H1 (cell line): Measurements from ENCODE around the gene MRPL1. TPM values are rescaled to one million over a fixed set of nuclear protein-coding genes. Genes with fewer than 3 reads are reported as not detected.

Experiments
- CTCF ChIA-PET: fragments of 300-600 bp; sonication (Branson Sonifier 250); formaldehyde crosslinking; loops from one replicate; lab custom pipeline; 2021; ENCODE audit not compliant: partially characterized antibody; lab: Charles Lee
- POLR2A ChIA-PET: fragments of 300-600 bp; sonication (Branson Sonifier 250); formaldehyde crosslinking; loops from one replicate; lab custom pipeline; 2021; ENCODE audit warnings: inconsistent platforms; ENCODE audit not compliant: partially characterized antibody; lab: Charles Lee
- DNase-seq, 2 experiments: peaks; one replicate each; pipeline versions ENCODE4 v3.0.0 to v3.0.0-alpha.2; 2010 to 2022; ENCODE audit warnings: low spot score in 2 of 2, low read depth in 1 of 2, mixed read lengths in 1 of 2
- FAIRE-seq: peaks from 2 replicates; lab custom pipeline; 2011; peaks lifted over from hg19 to GRCh38; lab: Jason Lieb, UNC
- H2AFZ ChIP-seq: 2 replicates; pipeline ENCODE4 v1.8.1; 2012; ENCODE audit warnings: low read length, inconsistent platforms
- H2AK5ac ChIP-seq: 2 replicates; pipeline ENCODE4 v1.6.1; 2013; ENCODE audit warnings: low read depth, low read length
- H2BK120ac ChIP-seq: replicated peaks from 2 replicates; pipeline ENCODE3; 2013; ENCODE audit warnings: low read depth, low read length, inconsistent platforms
- H2BK12ac ChIP-seq: 2 replicates; pipeline ENCODE4 v1.6.1; 2013; ENCODE audit warnings: low read depth, low read length
- H2BK15ac ChIP-seq: 2 replicates; pipeline ENCODE4 v1.6.1; 2013; ENCODE audit warnings: low read length
- H2BK20ac ChIP-seq: 2 replicates; pipeline ENCODE4 v1.6.1; 2013; ENCODE audit warnings: low read length
- H2BK5ac ChIP-seq: 2 replicates; pipeline ENCODE4 v1.6.1; 2013; ENCODE audit warnings: low read depth, low read length
- H3K14ac ChIP-seq: 2 replicates; pipeline ENCODE4 v1.6.1; 2013; ENCODE audit warnings: inconsistent platforms; ENCODE audit not compliant: insufficient read length
- H3K18ac ChIP-seq: 2 replicates; pipeline ENCODE4 v1.6.1; 2013; ENCODE audit warnings: low read length; ENCODE audit errors: extremely low read depth
- H3K23ac ChIP-seq: 2 replicates; pipeline ENCODE4 v1.6.1; 2013; ENCODE audit warnings: inconsistent platforms; ENCODE audit not compliant: insufficient read length
- H3K23me2 ChIP-seq: 2 replicates; pipeline ENCODE4 v1.6.1; 2013; ENCODE audit warnings: low read depth, low read length
- H3K27ac ChIP-seq: 2 replicates; pipeline ENCODE4 v1.6.1; 2011; ENCODE audit warnings: low read depth, low read length, inconsistent platforms
- H3K27me3 ChIP-seq, 4 experiments: replicated peaks in 1 of 4; 1 replicate in 1 of 4; 2 replicates in 3 of 4; pipeline versions ENCODE4 v1.6.1 to v1.8.1; 2011 to 2013; ENCODE audit warnings: low read length in 3 of 4, mild to moderate bottlenecking in 3 of 4, inconsistent platforms in 2 of 4, mixed read lengths in 2 of 4, moderate library complexity in 1 of 4; ENCODE audit not compliant: control insufficient read depth in 3 of 4, insufficient read depth in 3 of 4; ENCODE audit errors: extremely low read depth in 1 of 4
- H3K36me3 ChIP-seq, 4 experiments: 2 replicates each; pipeline versions ENCODE4 v1.6.1 to v1.8.1; 2011 to 2013; ENCODE audit warnings: mild to moderate bottlenecking in 4 of 4, low read length in 3 of 4, moderate library complexity in 2 of 4, control low read depth in 1 of 4, inconsistent platforms in 1 of 4; ENCODE audit not compliant: insufficient read depth in 4 of 4, control insufficient read depth in 2 of 4
- H3K4ac ChIP-seq: replicated peaks from 2 replicates; pipeline ENCODE3; 2013; ENCODE audit warnings: low read length, low read depth, mixed read lengths, inconsistent platforms; ENCODE audit not compliant: insufficient read length
- H3K4me1 ChIP-seq, 4 experiments: replicated peaks in 1 of 4; 1 replicate in 1 of 4; 2 replicates in 3 of 4; pipeline versions ENCODE4 v1.6.1 to v1.8.1; 2011 to 2013; ENCODE audit warnings: low read length in 3 of 4, inconsistent platforms in 2 of 4, mixed read lengths in 1 of 4; ENCODE audit not compliant: insufficient read depth in 4 of 4, control insufficient read depth in 3 of 4
- H3K4me2 ChIP-seq, 2 experiments: 2 replicates each; pipeline versions ENCODE4 v1.6.1 to v1.8.1; 2011 to 2013; ENCODE audit warnings: low read depth in 2 of 2, low read length in 2 of 2, control low read depth in 1 of 2, inconsistent platforms in 1 of 2, mild to moderate bottlenecking in 1 of 2; ENCODE audit not compliant: insufficient read depth in 1 of 2
- H3K4me3 ChIP-seq, 4 experiments: fragments of 200-600, 300-600 bp in 1 of 4; sonication (generic), shearing (Covaris generic), sonication (Bioruptor Twin) in 1 of 4; 2 replicates each; pipeline versions ENCODE4 v1.5.1 to v1.8.1; 2011 to 2016; ENCODE audit warnings: low read length in 4 of 4, low read depth in 3 of 4, control low read depth in 2 of 4, inconsistent platforms in 2 of 4, mild to moderate bottlenecking in 2 of 4, mixed read lengths in 1 of 4, moderate library complexity in 1 of 4; ENCODE audit not compliant: insufficient read depth in 2 of 4; ENCODE audit errors: extremely low read depth in 1 of 4
- H3K56ac ChIP-seq: replicated peaks from 2 replicates; pipeline ENCODE3; 2013; ENCODE audit warnings: low read depth, mild to moderate bottlenecking, mixed read lengths, low read length, inconsistent platforms; ENCODE audit not compliant: insufficient read length
- H3K79me1 ChIP-seq: 2 replicates; pipeline ENCODE4 v1.6.1; 2013; ENCODE audit warnings: low read depth, low read length, control low read depth
- H3K79me2 ChIP-seq, 2 experiments: 2 replicates each; pipeline versions ENCODE4 v1.6.1 to v1.8.1; 2012 to 2013; ENCODE audit warnings: low read length in 2 of 2, mild to moderate bottlenecking in 2 of 2, inconsistent platforms in 1 of 2; ENCODE audit not compliant: insufficient read depth in 2 of 2, control insufficient read depth in 1 of 2
- H3K9ac ChIP-seq, 4 experiments: replicated peaks in 1 of 4; 1 replicate in 1 of 4; 2 replicates in 3 of 4; pipeline versions ENCODE4 v1.6.1 to v1.8.1; 2011 to 2013; ENCODE audit warnings: low read depth in 3 of 4, low read length in 3 of 4, control low read depth in 2 of 4, mild to moderate bottlenecking in 2 of 4, moderate library complexity in 2 of 4, inconsistent platforms in 1 of 4; ENCODE audit errors: extremely low read depth in 1 of 4
- H3K9me3 ChIP-seq, 2 experiments: 2 replicates each; pipeline versions ENCODE4 v1.6.1 to v1.8.1; 2012 to 2013; ENCODE audit warnings: mild to moderate bottlenecking in 2 of 2, moderate library complexity in 2 of 2, control low read depth in 1 of 2, inconsistent platforms in 1 of 2, low read depth in 1 of 2, low read length in 1 of 2, mixed read lengths in 1 of 2; ENCODE audit not compliant: insufficient read depth in 2 of 2
- H4K20me1 ChIP-seq, 2 experiments: replicated peaks in 1 of 2; 2 replicates each; pipeline versions ENCODE3 to v1.8.1; 2011 to 2013; ENCODE audit warnings: inconsistent platforms in 2 of 2, low read length in 2 of 2, mild to moderate bottlenecking in 1 of 2; ENCODE audit not compliant: insufficient read depth in 2 of 2, control insufficient read depth in 1 of 2
- H4K5ac ChIP-seq: 2 replicates; pipeline ENCODE4 v1.6.1; 2013; ENCODE audit warnings: low read length, low read depth, mixed read lengths, inconsistent platforms; ENCODE audit not compliant: insufficient read length
- H4K8ac ChIP-seq: 2 replicates; pipeline ENCODE4 v1.8.0; 2013; ENCODE audit warnings: mild to moderate bottlenecking, moderate library complexity, low read length, inconsistent platforms; ENCODE audit not compliant: insufficient read depth; ENCODE audit errors: extremely low read depth
- H4K91ac ChIP-seq: replicated peaks from 2 replicates; pipeline ENCODE3; 2013; ENCODE audit warnings: low read length, mixed read lengths, inconsistent platforms; ENCODE audit not compliant: insufficient read length
- ASH2L ChIP-seq: fragments of 200-600, 300-600 bp; sonication (generic); IDR thresholded peaks from one replicate; pipeline ENCODE4 v1.7.1; 2017; ENCODE audit warnings: low read length
- ATF3 ChIP-seq: IDR thresholded peaks from 2 replicates; pipeline ENCODE4 v1.6.1; 2011; ENCODE audit warnings: low read depth, mild to moderate bottlenecking, low read length; ENCODE audit not compliant: insufficient read depth
- BRCA1 ChIP-seq: IDR thresholded peaks from 2 replicates; pipeline ENCODE4 v1.6.1; 2012; ENCODE audit warnings: low read depth, low read length, improper control_type of control experiment
- CTBP2 ChIP-seq: IDR thresholded peaks from 2 replicates; pipeline ENCODE4 v1.7.0; 2011; ENCODE audit warnings: borderline replicate concordance, mild to moderate bottlenecking, moderate library complexity, mixed read lengths, low read length; ENCODE audit not compliant: insufficient read depth, insufficient read length
- EP300 ChIP-seq, 2 experiments: IDR thresholded peaks; 1 replicate in 1 of 2; 2 replicates in 1 of 2; pipeline ENCODE4 v1.6.1; 2011 to 2012; ENCODE audit warnings: low read depth in 2 of 2, low read length in 2 of 2, mild to moderate bottlenecking in 2 of 2, borderline replicate concordance in 1 of 2, inconsistent platforms in 1 of 2, moderate library complexity in 1 of 2
- FOSL1 ChIP-seq: IDR thresholded peaks from 2 replicates; pipeline ENCODE4 v1.6.1; 2011; ENCODE audit warnings: mild to moderate bottlenecking, low read depth, low read length, moderate library complexity; ENCODE audit not compliant: insufficient read depth
- GTF2F1 ChIP-seq: IDR thresholded peaks from 2 replicates; pipeline ENCODE4 v1.6.1; 2012; ENCODE audit warnings: low read depth, low read length, improper control_type of control experiment, borderline replicate concordance
- HDAC6 ChIP-seq: IDR thresholded peaks from one replicate; pipeline ENCODE4 v1.7.1; 2012; ENCODE audit warnings: low read depth, mild to moderate bottlenecking, inconsistent platforms, low read length, moderate library complexity
- KDM1A ChIP-seq: fragments of 200-600, 300-600 bp; sonication (generic); IDR thresholded peaks from 2 replicates; pipeline ENCODE4 v1.7.1; 2016; ENCODE audit warnings: mild to moderate bottlenecking, low read length, borderline replicate concordance
- KDM5A ChIP-seq: fragments of 200-600 bp; IDR thresholded peaks from 2 replicates; pipeline ENCODE4 v1.7.1; 2012; ENCODE audit warnings: mild to moderate bottlenecking, low read length, inconsistent platforms, mixed read lengths
- NANOG ChIP-seq: IDR thresholded peaks from 2 replicates; pipeline ENCODE4 v1.6.1; 2011; ENCODE audit warnings: low read length, low read depth, mild to moderate bottlenecking, inconsistent platforms; ENCODE audit not compliant: insufficient read depth, poor library complexity, severe bottlenecking
- POLR2A ChIP-seq, 2 experiments: IDR thresholded peaks; 1 replicate in 1 of 2; 2 replicates in 1 of 2; pipeline ENCODE4 v1.6.1; 2011; ENCODE audit warnings: low read depth in 2 of 2, low read length in 2 of 2, mild to moderate bottlenecking in 2 of 2; ENCODE audit errors: control extremely low read depth in 1 of 2
- TAF1 ChIP-seq: IDR thresholded peaks from 2 replicates; pipeline ENCODE4 v1.6.1; 2011; ENCODE audit warnings: mild to moderate bottlenecking, low read depth, low read length
- TCF12 ChIP-seq: IDR thresholded peaks from 2 replicates; pipeline ENCODE4 v1.6.1; 2011; ENCODE audit warnings: low read depth, mild to moderate bottlenecking, low read length
- polyA plus RNA-seq, 7 experiments: library from polyadenylated mRNA; depleted of rRNA in 3 of 7; stranded (reverse) in 5 of 7; unstranded in 2 of 7; fragments of >200 nt in 5 of 7; fragments of 200-250 nt in 2 of 7; gene quantifications; 1 replicate in 5 of 7; 2 replicates in 1 of 7; 4 replicates in 1 of 7; pipeline versions ENCODE4 v1.2.1 to v1.2.3, GENCODE V29; 2011 to 2013; ENCODE audit warnings: missing spikeins in 2 of 7, mixed read lengths in 2 of 7
- total RNA-seq: library from RNA; stranded (reverse); fragmentation: NEBNext Ultra II Directional; extraction: Animal tissue kit (Norgen Biotek cat#: 25700); gene quantifications from 2 replicates; pipeline ENCODE4 v1.2.1, GENCODE V29; 2021

Gene MRPL1
- total and polyA plus RNA-seq, 2 of the 8 experiments (the other 6 are each of a cell fraction or from before 2014, with no cell fraction given) = 9.6 to 37.0 TPM

GRCh38 chr4:77815636-77816035 is 47.0 kb upstream of the MRPL1 start:
- Histone ChIP-seq H3K27ac (no peak overlapping the region), H3K9me3 (no peaks in the 10 kb centered on the region), H2AK5ac (no peak overlapping the region), H3K4me1 (peaks cover 0 to 4% (median 0%) of the 10 kb centered on the region in 4 experiments; a peak in 2 of 7 replicates), H3K56ac (no peak overlapping the region), H3K18ac (no peak overlapping the region), H2BK12ac (no peak overlapping the region), H3K79me1 (no peaks in the 10 kb centered on the region), H4K20me1 (peaks cover 0 to 2% of the 10 kb centered on the region in 2 experiments), H3K9ac (no peak overlapping the region), H3K14ac (no peak overlapping the region), H3K4ac (no peak overlapping the region), H3K4me2 (no peak overlapping the region), H3K23ac (no peak overlapping the region), H4K8ac (no peak overlapping the region), H2AFZ (no peak overlapping the region), H3K79me2 (peaks cover 0 to 5% of the 10 kb centered on the region in 2 experiments; a peak in 1 of 4 replicates), H3K27me3 (peaks cover 0 to 5% (median 2%) of the 10 kb centered on the region in 4 experiments; a peak in 2 of 7 replicates), H4K5ac (no peak overlapping the region), H3K36me3 (no peaks in the 10 kb centered on the region), H3K23me2 (peaks cover 8% of the 10 kb centered on the region; the same call in 1 of the 2 replicates), H3K4me3 (no peak overlapping the region), H4K91ac (no peak overlapping the region), H2BK120ac (no peak overlapping the region), H2BK20ac (no peak overlapping the region), H2BK15ac (no peak overlapping the region), H2BK5ac (no peak overlapping the region)
- no peak for FAIRE-seq
- CTCF ChIA-PET = no interaction called here
- POLR2A ChIA-PET = no interaction called here
- DNase-seq = no peak
- no peak for TF ChIP-seq GTF2F1
- no peak for TF ChIP-seq HDAC6
- no peak for TF ChIP-seq ATF3
- no peak for TF ChIP-seq FOSL1
- no peak for TF ChIP-seq POLR2A (IDR thresholded peaks at IDR 0.05; ENCODE audit: control extremely low read depth in 1 of 2, low read depth in 2 of 2, low read length in 2 of 2)
- TF ChIP-seq ASH2L = no peak
- no peak for TF ChIP-seq BRCA1
- no peak for TF ChIP-seq NANOG
- TF ChIP-seq KDM5A = no peak
- no peak for TF ChIP-seq KDM1A
- no peak for TF ChIP-seq TAF1
- no peak for TF ChIP-seq EP300 (IDR thresholded peaks at IDR 0.05; ENCODE audit: borderline replicate concordance in 1 of 2, low read depth in 2 of 2, low read length in 2 of 2)
- TF ChIP-seq TCF12 = no peak
- TF ChIP-seq CTBP2 = no peak
